GM23338 (cell line): Measurements from ENCODE around the gene KATNAL1. TPM values are rescaled to one million over a fixed set of nuclear protein-coding genes. Genes with fewer than 3 reads are reported as not detected.

Experiments
- ATAC-seq: fragments of 200-7000 bp; cut with Tn5 transposase; 3 replicates; pipeline ENCODE4 v1.9.1; 2020
- DNase-seq: peaks from one replicate; pipeline ENCODE4 v3.0.0-alpha.2; 2015; ENCODE audit warnings: low spot score
- H2AFZ ChIP-seq: fragments of 200-600 bp; sonication (generic); 2 replicates; pipeline ENCODE4 v1.8.0; 2016; ENCODE audit warnings: antibody characterized with exemption, mild to moderate bottlenecking, moderate library complexity
- H3F3A ChIP-seq: fragments of 200-600 bp; sonication (generic); replicated peaks from 2 replicates; pipeline ENCODE4 v1.8.0; 2017; ENCODE audit warnings: antibody characterized with exemption, mixed run types, low read depth
- H3K27ac ChIP-seq: fragments of 200-600 bp; sonication (generic); 2 replicates; pipeline ENCODE4 v1.6.1; 2016; ENCODE audit warnings: low read depth
- H3K27me3 ChIP-seq: fragments of 200-600 bp; sonication (generic); 2 replicates; pipeline ENCODE4 v1.8.0; 2016; ENCODE audit warnings: mild to moderate bottlenecking, mixed run types, moderate library complexity; ENCODE audit not compliant: insufficient read depth
- H3K36me3 ChIP-seq: fragments of 200-600 bp; sonication (generic); 2 replicates; pipeline ENCODE4 v1.8.0; 2016; ENCODE audit warnings: mild to moderate bottlenecking; ENCODE audit not compliant: insufficient read depth
- H3K4me1 ChIP-seq: fragments of 200-600 bp; sonication (generic); 2 replicates; pipeline ENCODE4 v1.8.0; 2016; ENCODE audit warnings: mild to moderate bottlenecking, moderate library complexity; ENCODE audit not compliant: insufficient read depth
- H3K4me2 ChIP-seq: fragments of 200-600 bp; sonication (generic); 2 replicates; pipeline ENCODE4 v1.7.1; 2017; ENCODE audit warnings: mixed run types
- H3K4me3 ChIP-seq: fragments of 200-600 bp; sonication (generic); 2 replicates; pipeline ENCODE4 v1.6.1; 2016; ENCODE audit warnings: mixed run types
- H3K79me2 ChIP-seq: fragments of 200-600 bp; sonication (generic); replicated peaks from 2 replicates; pipeline ENCODE4 v1.8.0; 2017; ENCODE audit warnings: mild to moderate bottlenecking; ENCODE audit not compliant: insufficient read depth
- H3K9me2 ChIP-seq: fragments of 200-600 bp; sonication (generic); 2 replicates; pipeline ENCODE4 v1.8.0; 2017; ENCODE audit not compliant: insufficient read depth
- H4K20me1 ChIP-seq: fragments of 200-600 bp; sonication (generic); replicated peaks from 2 replicates; pipeline ENCODE4 v1.8.0; 2017; ENCODE audit warnings: mild to moderate bottlenecking; ENCODE audit not compliant: insufficient read depth
- H3K27ac Mint-ChIP-seq: 2 replicates; pipeline ENCODE4 v1.8.0; 2020; ENCODE audit warnings: inconsistent platforms, mild to moderate bottlenecking, moderate library complexity, mixed read lengths
- H3K27me3 Mint-ChIP-seq: 3 replicates; pipeline ENCODE4 v1.8.0; 2022; ENCODE audit warnings: low read depth, mild to moderate bottlenecking, moderate library complexity, mixed read lengths, inconsistent platforms; ENCODE audit not compliant: insufficient read depth, poor library complexity
- H3K36me3 Mint-ChIP-seq: 3 replicates; pipeline ENCODE4 v1.8.0; 2021; ENCODE audit warnings: low read depth, mild to moderate bottlenecking, inconsistent platforms, moderate library complexity, mixed read lengths
- H3K4me1 Mint-ChIP-seq: 3 replicates; pipeline ENCODE4 v1.8.0; 2020; ENCODE audit warnings: mild to moderate bottlenecking, inconsistent platforms, mixed read lengths
- H3K4me3 Mint-ChIP-seq: 3 replicates; pipeline ENCODE4 v1.8.0; 2021; ENCODE audit warnings: moderate library complexity, mild to moderate bottlenecking, inconsistent platforms, mixed read lengths
- H3K9me3 Mint-ChIP-seq: 3 replicates; pipeline ENCODE4 v1.8.0; 2020; ENCODE audit warnings: moderate library complexity, mild to moderate bottlenecking, inconsistent platforms, mixed read lengths
- CTCF ChIP-seq, 2 experiments: fragments of 200-600 bp in 1 of 2; sonication (generic) in 1 of 2; conservative IDR thresholded peaks; 2 replicates each; pipeline versions ENCODE4 v1.5.1 to v1.6.1; 2016 to 2017; ENCODE audit warnings: antibody characterized with exemption in 2 of 2, low read depth in 2 of 2, mild to moderate bottlenecking in 2 of 2, moderate library complexity in 1 of 2
- EZH2 ChIP-seq: fragments of 200-600 bp; sonication (generic); IDR thresholded peaks from one replicate; pipeline ENCODE4 v1.8.0; 2017; ENCODE audit warnings: antibody characterized with exemption, mild to moderate bottlenecking, low read depth; ENCODE audit not compliant: unreplicated experiment
- EZH2phosphoT487 ChIP-seq: fragments of 200-600 bp; sonication (generic); IDR thresholded peaks from one replicate; pipeline ENCODE4 v1.8.1; 2018; ENCODE audit warnings: antibody characterized with exemption; ENCODE audit not compliant: unreplicated experiment
- JUNB ChIP-seq: IDR thresholded peaks from one replicate; pipeline ENCODE4 v1.6.1; 2016; ENCODE audit warnings: antibody characterized with exemption; ENCODE audit not compliant: unreplicated experiment
- NANOG ChIP-seq: IDR thresholded peaks from 2 replicates; pipeline ENCODE4 v1.6.1; 2016; ENCODE audit warnings: antibody characterized with exemption, borderline replicate concordance
- POLR2AphosphoS5 ChIP-seq: IDR thresholded peaks from 2 replicates; pipeline ENCODE4 v1.6.1; 2016; ENCODE audit warnings: antibody characterized with exemption, low read depth
- STAT1 ChIP-seq: IDR thresholded peaks from one replicate; pipeline ENCODE4 v1.6.1; 2016; ENCODE audit warnings: antibody characterized with exemption; ENCODE audit not compliant: unreplicated experiment
- ZNF114 ChIP-seq: fragments of 250-450 bp; sonication (Bioruptor Pico); IDR thresholded peaks from 2 replicates; pipeline ENCODE4 v1.5.0; 2020; ENCODE audit warnings: mild to moderate bottlenecking, moderate library complexity
- ZNF331 ChIP-seq: fragments of 250-450 bp; sonication (Bioruptor Pico); IDR thresholded peaks from 2 replicates; pipeline ENCODE4 v1.5.0; 2020; ENCODE audit warnings: low read depth, mild to moderate bottlenecking, moderate library complexity
- polyA plus RNA-seq: library from polyadenylated mRNA; unstranded; fragments of >200 nt; fragmentation: Nextera tagmentation; extraction: Ambion mirVana; gene quantifications from 2 replicates; pipeline ENCODE4 v1.2.1, GENCODE V29; 2016
- total RNA-seq: library from RNA; depleted of rRNA; stranded (reverse); fragments of >200 nt; shearing (Covaris generic); gene quantifications from 2 replicates; pipeline ENCODE4 v1.2.3, GENCODE V29; 2014
- TF ChIP-seq, protein P1 (sequence below): IDR thresholded peaks from one replicate; pipeline ENCODE4 v1.6.1; 2018; ENCODE audit warnings: antibody characterized with exemption; ENCODE audit not compliant: unreplicated experiment
- TF ChIP-seq, protein P2 (sequence below): IDR thresholded peaks from 2 replicates; pipeline ENCODE4 v1.6.1; 2016; ENCODE audit warnings: antibody characterized with exemption

Gene KATNAL1
- total and polyA plus RNA-seq, 2 experiments from 2014 or later: 6.1 to 11.5 TPM

GRCh38 chr13:30154931-30155330 lies 152.4 kb downstream of the KATNAL1 start:
- H3K9me2 ChIP-seq: 0 out of 2 replicates have a peak, but pooled peaks cover 10% of the 10 kb centered on the region
- Mint-ChIP-seq H3K4me3 (no peak overlapping the region), H3K27me3 (peaks cover 7% of the 10 kb centered on the region), H3K27ac (no peak overlapping the region), H3K9me3 (peaks cover 8% of the 10 kb centered on the region; the same call in 2 of the 3 replicates), H3K4me1 (peaks cover 14% of the 10 kb centered on the region; the same call in 2 of the 3 replicates), H3K36me3 (no peaks in the 10 kb centered on the region; the same call in 2 of the 3 replicates)
- H3F3A ChIP-seq: no peaks in the 10 kb centered on the region
- no peaks in the 10 kb centered on the region for H3K36me3 ChIP-seq
- H3K4me3 ChIP-seq: no peak overlapping the region
- H3K27me3 ChIP-seq: no peaks in the 10 kb centered on the region
- H3K79me2 ChIP-seq: no peaks in the 10 kb centered on the region
- no peak for ATAC-seq
- TF ChIP-seq, protein P1, sequence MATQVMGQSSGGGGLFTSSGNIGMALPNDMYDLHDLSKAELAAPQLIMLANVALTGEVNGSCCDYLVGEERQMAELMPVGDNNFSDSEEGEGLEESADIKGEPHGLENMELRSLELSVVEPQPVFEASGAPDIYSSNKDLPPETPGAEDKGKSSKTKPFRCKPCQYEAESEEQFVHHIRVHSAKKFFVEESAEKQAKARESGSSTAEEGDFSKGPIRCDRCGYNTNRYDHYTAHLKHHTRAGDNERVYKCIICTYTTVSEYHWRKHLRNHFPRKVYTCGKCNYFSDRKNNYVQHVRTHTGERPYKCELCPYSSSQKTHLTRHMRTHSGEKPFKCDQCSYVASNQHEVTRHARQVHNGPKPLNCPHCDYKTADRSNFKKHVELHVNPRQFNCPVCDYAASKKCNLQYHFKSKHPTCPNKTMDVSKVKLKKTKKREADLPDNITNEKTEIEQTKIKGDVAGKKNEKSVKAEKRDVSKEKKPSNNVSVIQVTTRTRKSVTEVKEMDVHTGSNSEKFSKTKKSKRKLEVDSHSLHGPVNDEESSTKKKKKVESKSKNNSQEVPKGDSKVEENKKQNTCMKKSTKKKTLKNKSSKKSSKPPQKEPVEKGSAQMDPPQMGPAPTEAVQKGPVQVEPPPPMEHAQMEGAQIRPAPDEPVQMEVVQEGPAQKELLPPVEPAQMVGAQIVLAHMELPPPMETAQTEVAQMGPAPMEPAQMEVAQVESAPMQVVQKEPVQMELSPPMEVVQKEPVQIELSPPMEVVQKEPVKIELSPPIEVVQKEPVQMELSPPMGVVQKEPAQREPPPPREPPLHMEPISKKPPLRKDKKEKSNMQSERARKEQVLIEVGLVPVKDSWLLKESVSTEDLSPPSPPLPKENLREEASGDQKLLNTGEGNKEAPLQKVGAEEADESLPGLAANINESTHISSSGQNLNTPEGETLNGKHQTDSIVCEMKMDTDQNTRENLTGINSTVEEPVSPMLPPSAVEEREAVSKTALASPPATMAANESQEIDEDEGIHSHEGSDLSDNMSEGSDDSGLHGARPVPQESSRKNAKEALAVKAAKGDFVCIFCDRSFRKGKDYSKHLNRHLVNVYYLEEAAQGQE: no peak
- no peak for TF ChIP-seq POLR2AphosphoS5
- no peak for TF ChIP-seq EZH2phosphoT487
- no peak for TF ChIP-seq NANOG
- TF ChIP-seq ZNF331 (CRISPR knock-in tag): no peak
- TF ChIP-seq ZNF114 (CRISPR knock-in tag): no peak
- no peak for TF ChIP-seq JUNB
- no peak for TF ChIP-seq CTCF (conservative IDR thresholded peaks at IDR 0.05; ENCODE audit: low read depth in 2 of 2)
- no peak for TF ChIP-seq EZH2
- no peak for TF ChIP-seq STAT1
- no peak overlapping the region; the same call in 1 of the 2 replicates for H2AFZ ChIP-seq
- H3K4me2 ChIP-seq: no peak overlapping the region
- H3K27ac ChIP-seq: no peak overlapping the region
- no peaks in the 10 kb centered on the region for H4K20me1 ChIP-seq
- H3K4me1 ChIP-seq: no peaks in the 10 kb centered on the region
- no peak for DNase-seq

DNA sequence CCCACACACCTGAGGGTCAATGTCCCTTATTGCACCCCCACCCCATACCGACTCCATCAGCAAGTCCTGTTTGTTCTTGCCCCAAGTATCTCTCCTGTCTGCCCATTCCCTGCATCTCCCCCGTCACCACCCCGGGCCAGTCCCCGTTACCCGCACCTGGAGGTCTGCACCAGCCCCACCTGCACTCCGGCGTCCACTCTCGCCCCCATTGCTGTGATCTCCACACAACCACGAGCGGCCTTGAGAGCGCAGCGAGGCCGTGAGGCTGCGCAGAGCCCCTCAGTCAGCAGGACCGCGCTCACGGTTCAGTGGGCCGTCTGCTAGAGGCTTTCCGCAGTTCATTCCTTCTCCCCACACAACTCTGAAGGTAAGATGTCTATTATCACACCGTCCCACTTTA lies 152.8 kb downstream of the KATNAL1 start:
- H2AFZ ChIP-seq: peak overlapping the region; percentile 69; the same call in 1 of the 2 replicates
- ATAC-seq (no peak), DNase-seq (no peak)
- H3K27ac Mint-ChIP-seq: no peak overlapping the region
- no peaks in the 10 kb centered on the region for H3K79me2 ChIP-seq
- no peak overlapping the region for H3K27ac ChIP-seq
- H3K9me3 Mint-ChIP-seq: peaks cover 8% of the 10 kb centered on the region; the same call in 2 of the 3 replicates
- no peak overlapping the region for H3K4me3 Mint-ChIP-seq
- H3F3A ChIP-seq: no peaks in the 10 kb centered on the region
- TF ChIP-seq, protein P2, sequence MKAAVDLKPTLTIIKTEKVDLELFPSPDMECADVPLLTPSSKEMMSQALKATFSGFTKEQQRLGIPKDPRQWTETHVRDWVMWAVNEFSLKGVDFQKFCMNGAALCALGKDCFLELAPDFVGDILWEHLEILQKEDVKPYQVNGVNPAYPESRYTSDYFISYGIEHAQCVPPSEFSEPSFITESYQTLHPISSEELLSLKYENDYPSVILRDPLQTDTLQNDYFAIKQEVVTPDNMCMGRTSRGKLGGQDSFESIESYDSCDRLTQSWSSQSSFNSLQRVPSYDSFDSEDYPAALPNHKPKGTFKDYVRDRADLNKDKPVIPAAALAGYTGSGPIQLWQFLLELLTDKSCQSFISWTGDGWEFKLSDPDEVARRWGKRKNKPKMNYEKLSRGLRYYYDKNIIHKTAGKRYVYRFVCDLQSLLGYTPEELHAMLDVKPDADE: no peak
- TF ChIP-seq ZNF331 (CRISPR knock-in tag) (no peak), NANOG (no peak), EZH2 (no peak)
- H3K4me1 Mint-ChIP-seq: peaks cover 13% of the 10 kb centered on the region; the same call in 2 of the 3 replicates
- no peaks in the 10 kb centered on the region for H4K20me1 ChIP-seq
- no peaks in the 10 kb centered on the region; the same call in 2 of the 3 replicates for H3K36me3 Mint-ChIP-seq
- no peaks in the 10 kb centered on the region for H3K27me3 ChIP-seq
- H3K4me3 ChIP-seq: no peak overlapping the region
- 0 out of 2 replicates have a peak, but pooled peaks cover 10% of the 10 kb centered on the region for H3K9me2 ChIP-seq
- no peak overlapping the region for H3K4me2 ChIP-seq
- H3K36me3 ChIP-seq: no peaks in the 10 kb centered on the region
- peaks cover 7% of the 10 kb centered on the region for H3K27me3 Mint-ChIP-seq
- no peaks in the 10 kb centered on the region for H3K4me1 ChIP-seq
